GM23248 (cell line): ENCODE results near the gene SPP1.

ENCODE experiments used
- EZH2 ChIP-seq: fragments of 200-600 bp; sonication (generic); IDR thresholded peaks from 2 replicates; pipeline ENCODE4 v1.6.1; 2018; ENCODE audit warnings: antibody characterized with exemption, mild to moderate bottlenecking; ENCODE audit not compliant: insufficient read depth, poor library complexity, severe bottlenecking
- EZH2phosphoT487 ChIP-seq: fragments of 200-600 bp; sonication (generic); IDR thresholded peaks from 2 replicates; pipeline ENCODE4 v1.6.1; 2018; ENCODE audit warnings: antibody characterized with exemption, moderate library complexity, mild to moderate bottlenecking, low read depth; ENCODE audit not compliant: insufficient read depth

GRCh38 chr4:87985097-87985886 lies 9.8 kb downstream of the SPP1 start:
- TF ChIP-seq EZH2 (no peak), EZH2phosphoT487 (no peak)
